Endodermal cell (in vitro differentiated cells): ENCODE data around the gene FGF23. TPM values are rescaled to one million over a fixed set of nuclear protein-coding genes. Genes with fewer than 3 reads are reported as not detected.
A peak's percentile ranks its signal among the peaks of the same experiment; 100 is the strongest.

Experiments used
- DNase-seq: peaks from one replicate; pipeline ENCODE4 v3.0.0-alpha.2; 2017
- H3K27ac ChIP-seq: 2 replicates; pipeline ENCODE4 v1.5.1; 2013; ENCODE audit warnings: mild to moderate bottlenecking, low read depth, low read length, moderate library complexity
- H3K27me3 ChIP-seq: 2 replicates; pipeline ENCODE4 v1.6.1; 2013; ENCODE audit warnings: mild to moderate bottlenecking, low read length, moderate library complexity; ENCODE audit not compliant: insufficient read depth, control insufficient read depth, poor library complexity, severe bottlenecking
- H3K36me3 ChIP-seq: 2 replicates; pipeline ENCODE4 v1.7.0; 2013; ENCODE audit warnings: mild to moderate bottlenecking, low read length, moderate library complexity; ENCODE audit not compliant: control insufficient read depth, insufficient read depth
- H3K4me1 ChIP-seq: one replicate; pipeline ENCODE4 v1.7.0; 2013; ENCODE audit warnings: low read length; ENCODE audit not compliant: control insufficient read depth, insufficient read depth
- H3K4me3 ChIP-seq: 2 replicates; pipeline ENCODE4 v1.5.1; 2013; ENCODE audit warnings: mild to moderate bottlenecking, low read length, moderate library complexity
- H3K9ac ChIP-seq: 2 replicates; pipeline ENCODE4 v1.6.1; 2013; ENCODE audit warnings: mild to moderate bottlenecking, low read length, moderate library complexity; ENCODE audit not compliant: poor library complexity, severe bottlenecking; ENCODE audit errors: extremely low read depth
- H3K9me3 ChIP-seq: 2 replicates; pipeline ENCODE4 v1.6.1; 2013; ENCODE audit warnings: mild to moderate bottlenecking, low read length, moderate library complexity; ENCODE audit not compliant: control insufficient read depth
- H3K27ac Mint-ChIP-seq: 2 replicates; pipeline ENCODE4 v1.8.0; 2020; ENCODE audit warnings: mixed read lengths
- H3K27me3 Mint-ChIP-seq: 2 replicates; pipeline ENCODE4 v1.8.0; 2021; ENCODE audit warnings: mild to moderate bottlenecking, mixed read lengths; ENCODE audit not compliant: insufficient read depth
- H3K36me3 Mint-ChIP-seq: 2 replicates; pipeline ENCODE4 v1.8.0; 2020; ENCODE audit warnings: low read depth, mixed read lengths
- H3K4me1 Mint-ChIP-seq: 2 replicates; pipeline ENCODE4 v1.8.0; 2020; ENCODE audit warnings: mixed read lengths
- H3K4me3 Mint-ChIP-seq: 2 replicates; pipeline ENCODE4 v1.8.0; 2020; ENCODE audit warnings: mild to moderate bottlenecking, moderate library complexity, mixed read lengths
- H3K9me3 Mint-ChIP-seq: 2 replicates; pipeline ENCODE4 v1.8.0; 2020; ENCODE audit warnings: mild to moderate bottlenecking, mixed read lengths
- WGBS, 2 experiments: methylation state at CpG; one replicate each; pipeline versions ENCODE4 v1.1.5 to v1.1.7; 2013; ENCODE audit warnings: missing lambda C conversion rate in 2 of 2, mixed read lengths in 1 of 2; ENCODE audit not compliant: insufficient coverage in 1 of 2, insufficient read length in 1 of 2; 5-methylcytosine and 5-hydroxymethylcytosine counted together
- total RNA-seq, 2 donors: library from RNA; stranded (reverse); fragmentation: NEBNext Ultra II Directional in 1 of 2; extraction: Animal tissue kit (Norgen Biotek cat#: 25700) in 1 of 2; gene quantifications; 2 replicates in 1 of 2; 3 replicates in 1 of 2; pipeline ENCODE4 v1.2.1, GENCODE V29; 2021
- TF ChIP-seq, protein P1 (sequence below): fragments of 200-600 bp; sonication (generic); conservative IDR thresholded peaks from 2 replicates; pipeline ENCODE4 v1.5.0; 2021; ENCODE audit warnings: antibody characterized with exemption, mild to moderate bottlenecking

Gene FGF23
- total RNA-seq, 2 donors from 2014 or later: 0.33 to 0.44 TPM

- TF ChIP-seq, protein P1, sequence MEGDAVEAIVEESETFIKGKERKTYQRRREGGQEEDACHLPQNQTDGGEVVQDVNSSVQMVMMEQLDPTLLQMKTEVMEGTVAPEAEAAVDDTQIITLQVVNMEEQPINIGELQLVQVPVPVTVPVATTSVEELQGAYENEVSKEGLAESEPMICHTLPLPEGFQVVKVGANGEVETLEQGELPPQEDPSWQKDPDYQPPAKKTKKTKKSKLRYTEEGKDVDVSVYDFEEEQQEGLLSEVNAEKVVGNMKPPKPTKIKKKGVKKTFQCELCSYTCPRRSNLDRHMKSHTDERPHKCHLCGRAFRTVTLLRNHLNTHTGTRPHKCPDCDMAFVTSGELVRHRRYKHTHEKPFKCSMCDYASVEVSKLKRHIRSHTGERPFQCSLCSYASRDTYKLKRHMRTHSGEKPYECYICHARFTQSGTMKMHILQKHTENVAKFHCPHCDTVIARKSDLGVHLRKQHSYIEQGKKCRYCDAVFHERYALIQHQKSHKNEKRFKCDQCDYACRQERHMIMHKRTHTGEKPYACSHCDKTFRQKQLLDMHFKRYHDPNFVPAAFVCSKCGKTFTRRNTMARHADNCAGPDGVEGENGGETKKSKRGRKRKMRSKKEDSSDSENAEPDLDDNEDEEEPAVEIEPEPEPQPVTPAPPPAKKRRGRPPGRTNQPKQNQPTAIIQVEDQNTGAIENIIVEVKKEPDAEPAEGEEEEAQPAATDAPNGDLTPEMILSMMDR: no peak
- H3K4me1 Mint-ChIP-seq: peaks cover 5% of the 10 kb centered on the region
Measured at GRCh38 chr12:4418913-4419312, 39.4 kb upstream of the FGF23 start.

GRCh38 chr12:4417936-4418335 is 38.4 kb upstream of the FGF23 start:
- no peak overlapping the region for H3K27ac Mint-ChIP-seq
- peaks cover 5% of the 10 kb centered on the region for H3K4me1 Mint-ChIP-seq
- H3K9me3 Mint-ChIP-seq: no peaks in the 10 kb centered on the region
- no peak overlapping the region for H3K4me3 ChIP-seq
- TF ChIP-seq, protein P1: no peak
- H3K27me3 ChIP-seq: no peaks in the 10 kb centered on the region
- H3K36me3 ChIP-seq: no peaks in the 10 kb centered on the region
- no peak overlapping the region for H3K4me3 Mint-ChIP-seq
- DNase-seq: peak; percentile 30
- WGBS, 2 experiments: 60 to 77% methylated on average over 2 to 5 of the region's 5 CpGs
- no peaks in the 10 kb centered on the region for H3K4me1 ChIP-seq
- peaks cover 8% of the 10 kb centered on the region for H3K27me3 Mint-ChIP-seq
- H3K9me3 ChIP-seq: no peaks in the 10 kb centered on the region
- no peaks in the 10 kb centered on the region for H3K36me3 Mint-ChIP-seq
- no peak overlapping the region for H3K27ac ChIP-seq
- H3K9ac ChIP-seq: no peak overlapping the region

More at GRCh38 chr12:4418913-4419312, 39.4 kb upstream of the FGF23 start:
- H3K9ac ChIP-seq: no peak overlapping the region
- no peaks in the 10 kb centered on the region for H3K27me3 ChIP-seq
- Mint-ChIP-seq H3K27ac (no peak overlapping the region), H3K4me3 (no peak overlapping the region), H3K9me3 (no peaks in the 10 kb centered on the region), H3K36me3 (no peaks in the 10 kb centered on the region), H3K27me3 (peaks cover 8% of the 10 kb centered on the region)
- no peaks in the 10 kb centered on the region for H3K36me3 ChIP-seq
- no peak overlapping the region for H3K27ac ChIP-seq
- DNase-seq: peak; percentile 37
- 92 to 93% methylated on average over 3 to 5 of the region's 5 CpGs for WGBS, 2 experiments
- no peaks in the 10 kb centered on the region for H3K9me3 ChIP-seq
- no peak overlapping the region for H3K4me3 ChIP-seq
- H3K4me1 ChIP-seq: no peaks in the 10 kb centered on the region

GRCh38 chr12:4417455-4417854 is 37.9 kb upstream of the FGF23 start:
- Mint-ChIP-seq H3K4me1 (peaks cover 5% of the 10 kb centered on the region), H3K27ac (no peak overlapping the region), H3K27me3 (peaks cover 8% of the 10 kb centered on the region), H3K4me3 (no peak overlapping the region), H3K9me3 (no peaks in the 10 kb centered on the region), H3K36me3 (no peaks in the 10 kb centered on the region)
- Histone ChIP-seq H3K4me1 (no peaks in the 10 kb centered on the region), H3K27ac (no peak overlapping the region), H3K27me3 (no peaks in the 10 kb centered on the region), H3K4me3 (no peak overlapping the region), H3K9ac (no peak overlapping the region), H3K36me3 (no peaks in the 10 kb centered on the region), H3K9me3 (no peaks in the 10 kb centered on the region)
- TF ChIP-seq, protein P1: no peak
- WGBS, 2 experiments: 20 to 72% methylated on average over 1 to 6 of the region's 6 CpGs
- DNase-seq: peak; percentile 64
